HG03196 (cell line): Measurements from ENCODE around the gene EPHA5.

ENCODE experiments used
- ATAC-seq: cut with Tn5 transposase; IDR thresholded peaks from one replicate; pipeline ENCODE4 v1.9.1; 2021; ENCODE audit not compliant: unreplicated experiment

The EPHA5 gene

GRCh38 chr4:65635051-65635821, 35.1 kb downstream of the EPHA5 start:
- no peak for ATAC-seq

GRCh38 chr4:65624651-65625050, 45.6 kb downstream of the EPHA5 start:
- ATAC-seq: no peak

GRCh38 chr4:65623506-65623905, 46.8 kb downstream of the EPHA5 start:
- ATAC-seq: no peak

- no peak for ATAC-seq
Measured at GRCh38 chr4:65617416-65617815, 52.9 kb downstream of the EPHA5 start.

GRCh38 chr4:65604515-65604914, 65.8 kb downstream of the EPHA5 start:
- ATAC-seq: no peak

GRCh38 chr4:65600656-65601055, 69.6 kb downstream of the EPHA5 start:
- ATAC-seq: no peak

- ATAC-seq: no peak
Measured at GRCh38 chr4:65599340-65599739, 70.9 kb downstream of the EPHA5 start.

GRCh38 chr4:65597697-65598096, 72.6 kb downstream of the EPHA5 start:
- no peak for ATAC-seq

GRCh38 chr4:65592089-65592488, 78.2 kb downstream of the EPHA5 start:
- ATAC-seq: no peak

- no peak for ATAC-seq
Measured at GRCh38 chr4:65589921-65590320, 80.4 kb downstream of the EPHA5 start.

- ATAC-seq: no peak
Measured at GRCh38 chr4:65589331-65589730, 81.0 kb downstream of the EPHA5 start.

GRCh38 chr4:65580551-65580950, 89.7 kb downstream of the EPHA5 start:
- ATAC-seq: no peak

GRCh38 chr4:65566473-65566872, 103.8 kb downstream of the EPHA5 start:
- no peak for ATAC-seq

GRCh38 chr4:65561164-65561563, 109.1 kb downstream of the EPHA5 start:
- ATAC-seq: no peak

- ATAC-seq: no peak
Measured at GRCh38 chr4:65559270-65559669, 111.0 kb downstream of the EPHA5 start.

GRCh38 chr4:65552057-65552456, 118.2 kb downstream of the EPHA5 start:
- ATAC-seq: no peak

GRCh38 chr4:65550500-65550899, 119.8 kb downstream of the EPHA5 start:
- ATAC-seq: no peak

- ATAC-seq: no peak
Measured at GRCh38 chr4:65546882-65547416, 123.3 kb downstream of the EPHA5 start.

- no peak for ATAC-seq
Measured at GRCh38 chr4:65538571-65538970, 131.7 kb downstream of the EPHA5 start.

GRCh38 chr4:65535113-65535512, 135.2 kb downstream of the EPHA5 start:
- no peak for ATAC-seq

GRCh38 chr4:65521666-65522065, 148.6 kb downstream of the EPHA5 start:
- ATAC-seq: no peak

GRCh38 chr4:65515646-65516045, 154.6 kb downstream of the EPHA5 start:
- ATAC-seq: no peak

GRCh38 chr4:65510976-65511375, 159.3 kb downstream of the EPHA5 start:
- ATAC-seq: no peak
